SK-N-MC (cell line): ENCODE measurements around the gene PDP2.

Experiments
- EZH2 ChIP-seq: fragments of 200-600 bp; sonication (generic); IDR thresholded peaks from one replicate; pipeline ENCODE4 v1.6.1; 2017; ENCODE audit warnings: antibody characterized with exemption
- POLR2AphosphoS5 ChIP-seq: IDR thresholded peaks from 2 replicates; pipeline ENCODE4 v1.6.1; 2012; ENCODE audit warnings: mild to moderate bottlenecking, low read depth, low read length, borderline replicate concordance

DNA sequence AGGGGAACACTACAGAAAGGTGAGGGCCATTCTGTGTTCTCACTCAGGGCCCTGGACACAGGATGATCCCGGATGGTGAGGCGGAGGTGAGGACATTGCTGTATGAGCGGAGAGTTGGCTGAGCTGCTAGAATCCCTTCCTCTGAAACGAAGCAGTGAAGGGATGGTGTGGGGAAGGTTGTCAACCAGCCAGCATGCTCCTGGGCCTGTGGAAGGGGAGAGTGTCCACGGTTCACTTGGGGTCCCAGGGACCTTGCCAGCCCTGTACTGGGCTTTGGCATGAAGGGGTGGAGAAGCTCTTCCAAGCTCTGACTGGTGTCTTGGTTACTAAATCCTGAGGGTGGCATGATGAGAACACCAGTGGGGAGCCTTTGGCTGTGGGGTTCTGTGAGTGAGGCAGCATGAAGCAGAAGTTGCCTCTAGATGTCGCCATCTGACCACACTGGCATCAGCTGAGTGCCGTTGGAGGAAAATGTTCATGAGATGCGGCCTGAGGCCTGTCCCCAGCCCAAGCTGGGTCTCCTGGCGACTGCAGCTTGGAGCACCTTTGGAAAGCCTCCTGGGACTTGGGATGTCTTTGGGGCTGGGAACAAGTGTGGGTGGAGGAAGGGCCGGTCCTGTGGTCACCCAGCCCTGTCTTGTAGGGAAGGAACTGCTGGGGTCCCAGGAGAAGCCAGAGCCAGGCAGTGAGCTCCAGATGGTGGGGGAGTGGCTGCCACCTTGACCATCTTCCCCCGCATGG lies 14.8 kb downstream of the PDP2 start:
- no peak for TF ChIP-seq EZH2
- TF ChIP-seq POLR2AphosphoS5, result no peak
